GM18505 (cell line): ENCODE data around the gene A2ML1.
"Not testable (repeated sequence)": the region's sequence is repeated elsewhere in the genome, so short reads cannot be mapped to it uniquely, and the experiment has no call there.

Experiments used
- ATAC-seq: cut with Tn5 transposase; IDR thresholded peaks from one replicate; pipeline ENCODE4 v1.9.1; 2021; ENCODE audit not compliant: unreplicated experiment
- POLR2A ChIP-seq: IDR thresholded peaks from 4 replicates; pipeline ENCODE4 v1.6.1; 2011; ENCODE audit warnings: borderline replicate concordance; ENCODE audit not compliant: insufficient read depth, insufficient read length; ENCODE audit errors: extremely low read depth

The A2ML1 gene

DNA sequence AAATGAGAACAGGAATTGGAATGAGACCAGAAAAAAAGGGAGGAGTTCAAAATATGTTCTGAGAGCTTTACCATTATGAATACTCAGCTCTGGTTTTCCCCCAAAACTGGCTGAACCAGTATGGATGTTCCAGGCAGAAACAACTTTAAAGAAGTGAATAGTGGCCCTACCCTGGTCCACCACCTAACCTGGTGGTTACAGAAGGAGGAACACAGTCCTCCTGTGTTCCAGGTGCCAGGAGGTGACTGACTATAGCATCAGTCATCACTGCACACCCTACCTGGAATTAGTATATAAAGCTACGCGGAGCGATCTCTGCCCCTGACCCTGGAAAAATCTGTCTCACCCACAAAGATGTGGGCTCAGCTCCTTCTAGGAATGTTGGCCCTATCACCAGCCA lies at the start of gene A2ML1:
Gene A2ML1 (plus strand): TSS at position 324 of the 400 bp plus-strand sequence. CDS start 31 bp downstream, at position 355.
- no peak for ATAC-seq
- no peak for TF ChIP-seq POLR2A

DNA sequence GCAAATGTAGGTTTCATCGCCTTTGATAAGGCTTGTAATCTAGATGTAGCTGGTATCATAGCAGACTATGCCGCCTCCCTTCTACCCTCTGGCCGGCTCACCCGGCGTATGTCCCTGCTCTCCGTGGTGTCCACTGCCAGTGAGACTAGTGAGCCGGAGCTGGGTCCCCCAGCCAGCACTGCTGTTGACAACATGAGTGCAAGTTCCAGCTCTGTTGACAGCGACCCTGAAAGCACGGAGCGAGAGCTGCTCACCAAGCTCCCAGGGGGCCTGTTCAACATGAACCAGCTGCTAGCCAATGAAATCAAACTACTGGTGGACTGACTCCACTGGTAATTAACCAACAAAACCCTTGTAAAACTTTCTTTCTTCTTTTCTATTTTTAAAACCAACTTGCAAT lies 49.0 kb upstream of the A2ML1 start:
- no peak for ATAC-seq
- TF ChIP-seq POLR2A: no peak

DNA sequence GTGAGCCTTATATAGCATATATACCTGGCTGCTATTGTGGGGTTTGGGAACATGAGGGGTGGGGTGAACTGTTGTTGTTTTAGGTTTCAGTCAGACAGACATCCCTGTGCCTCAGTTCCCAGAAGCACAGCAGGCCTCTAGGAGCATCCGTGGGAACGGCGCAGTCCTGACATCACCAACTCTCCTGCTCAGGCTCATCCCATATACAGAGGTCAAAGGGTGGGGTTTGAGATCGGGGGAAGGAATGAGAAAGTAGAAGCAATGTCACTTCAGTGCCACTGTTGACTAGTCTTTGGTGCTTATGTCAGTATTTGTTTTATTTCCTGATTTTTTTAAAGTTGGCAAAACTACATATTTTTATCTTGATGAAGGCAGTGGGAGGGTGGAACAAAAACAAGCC lies 43.1 kb upstream of the A2ML1 start:
- no peak for ATAC-seq
- TF ChIP-seq POLR2A: no peak

DNA sequence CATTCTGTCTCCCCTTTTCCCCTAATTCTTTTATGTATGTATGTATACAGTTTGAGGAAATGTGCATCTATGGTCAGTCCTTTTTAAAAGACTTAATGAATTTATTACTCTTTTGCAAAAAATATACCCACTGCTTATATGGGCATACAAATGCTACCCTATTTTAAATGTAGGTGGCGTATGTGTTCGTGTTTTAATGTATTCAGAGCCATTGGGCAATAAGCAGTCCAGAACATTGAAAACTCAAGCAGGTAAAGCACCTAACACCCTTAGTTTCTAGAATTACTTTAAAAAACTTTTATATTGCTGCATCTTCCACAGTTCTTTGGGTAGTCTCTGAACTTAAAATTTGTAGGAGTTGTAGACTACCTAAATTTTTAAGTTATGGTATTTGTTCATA lies 42.6 kb upstream of the A2ML1 start:
- TF ChIP-seq POLR2A: no peak
- ATAC-seq: no peak

DNA sequence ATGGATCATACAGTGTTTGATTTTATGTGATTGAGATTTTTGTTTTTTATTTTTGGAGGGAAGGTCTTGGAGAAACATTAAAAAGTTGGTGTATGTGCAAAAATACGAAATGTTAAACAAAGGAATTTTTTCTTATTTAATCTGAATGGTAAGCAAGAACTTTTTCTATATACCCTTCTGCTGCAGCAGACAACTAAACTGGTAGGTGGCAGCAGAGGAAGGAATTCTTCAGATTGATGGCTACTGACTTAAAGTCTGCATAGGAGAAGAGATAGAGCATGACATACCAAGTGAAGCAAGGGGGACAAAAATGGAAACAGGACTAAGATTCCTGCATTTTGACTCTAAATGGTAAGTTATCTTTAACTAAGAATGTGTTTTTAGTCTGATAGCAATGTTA lies 42.0 kb upstream of the A2ML1 start:
- TF ChIP-seq POLR2A: no peak
- no peak for ATAC-seq

DNA sequence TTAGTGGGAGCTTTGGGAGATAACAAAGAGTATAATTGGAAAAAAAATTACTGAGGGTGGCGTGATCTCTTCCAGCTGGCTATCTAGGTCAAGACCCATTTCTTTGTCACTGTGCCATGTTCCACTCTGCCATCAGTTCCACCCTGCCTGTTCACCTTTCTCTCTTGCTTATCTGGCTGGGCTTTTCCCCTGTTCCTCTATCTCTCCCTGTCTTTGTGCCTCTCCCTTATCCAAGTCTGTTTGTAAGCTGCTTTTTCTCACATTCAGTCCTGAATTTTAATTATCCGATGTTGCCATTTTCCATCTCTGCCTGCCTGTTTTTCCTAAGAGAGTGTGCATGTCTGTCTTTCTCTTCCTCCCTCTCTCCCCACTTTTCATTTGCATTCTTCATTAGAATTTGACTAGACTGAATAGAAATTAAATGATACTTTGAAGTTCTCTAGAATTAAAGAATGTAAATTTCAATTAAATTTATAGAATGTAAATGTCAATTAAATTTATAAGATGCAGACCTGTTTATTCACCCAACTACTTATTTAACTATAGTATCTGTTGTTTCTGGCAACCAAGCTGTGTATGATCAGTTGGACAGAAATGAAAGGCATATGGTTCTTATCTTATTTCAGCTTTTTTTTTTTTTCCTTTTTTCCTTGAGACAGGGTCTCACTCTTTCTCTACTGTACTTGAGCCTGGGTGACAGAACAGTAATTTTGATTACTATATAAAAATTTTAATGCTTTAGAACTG lies 40.9 kb upstream of the A2ML1 start:
- no peak for ATAC-seq
- no peak for TF ChIP-seq POLR2A

DNA sequence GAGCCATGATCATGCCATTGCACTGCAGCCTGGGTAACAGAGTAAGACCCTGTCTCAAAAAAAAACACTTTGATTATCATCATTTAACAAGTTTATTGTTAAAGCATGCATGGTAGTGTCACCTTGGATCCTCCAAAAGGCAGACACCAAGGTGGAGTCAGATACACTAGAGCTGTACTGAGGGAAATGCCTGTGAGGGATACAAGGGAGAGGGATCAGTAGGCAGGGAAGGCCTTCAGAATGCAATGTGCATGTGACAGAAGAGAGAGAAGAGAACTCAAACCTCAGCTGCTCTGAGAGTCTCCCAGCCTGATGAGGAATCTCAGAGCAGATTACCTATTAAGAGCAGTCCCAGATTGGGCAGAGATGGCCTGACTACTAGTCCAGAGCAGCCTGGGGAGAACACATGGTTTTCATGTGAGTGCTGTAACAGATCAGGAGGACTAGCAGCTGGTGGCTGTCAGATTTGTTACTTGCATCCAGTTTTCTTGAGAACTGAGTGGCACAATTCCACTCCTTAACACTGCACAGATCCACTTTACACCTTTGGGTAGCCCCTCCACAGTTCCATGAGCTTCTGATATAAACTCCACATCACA lies 38.0 kb upstream of the A2ML1 start:
- no peak for TF ChIP-seq POLR2A
- ATAC-seq: no peak

DNA sequence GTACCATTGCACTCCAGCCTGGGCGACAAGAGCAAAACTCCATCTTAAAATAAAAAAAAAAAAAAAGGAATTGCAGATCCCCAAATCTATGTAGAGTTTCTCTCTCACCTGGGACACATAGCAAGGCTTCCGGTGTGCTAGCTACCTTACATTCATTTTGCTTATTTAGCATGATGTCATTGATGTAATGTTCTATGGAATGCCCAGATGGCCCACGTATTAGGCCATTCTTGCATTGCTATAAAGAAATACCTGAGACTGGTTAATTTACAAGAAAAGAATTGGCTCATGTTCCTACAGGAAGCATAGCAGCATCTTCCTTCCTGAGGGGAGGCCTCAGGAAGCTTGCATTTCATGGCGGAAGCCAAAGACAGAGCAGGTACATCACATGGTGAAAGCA lies 36.9 kb upstream of the A2ML1 start:
- ATAC-seq: no peak
- no peak for TF ChIP-seq POLR2A

DNA sequence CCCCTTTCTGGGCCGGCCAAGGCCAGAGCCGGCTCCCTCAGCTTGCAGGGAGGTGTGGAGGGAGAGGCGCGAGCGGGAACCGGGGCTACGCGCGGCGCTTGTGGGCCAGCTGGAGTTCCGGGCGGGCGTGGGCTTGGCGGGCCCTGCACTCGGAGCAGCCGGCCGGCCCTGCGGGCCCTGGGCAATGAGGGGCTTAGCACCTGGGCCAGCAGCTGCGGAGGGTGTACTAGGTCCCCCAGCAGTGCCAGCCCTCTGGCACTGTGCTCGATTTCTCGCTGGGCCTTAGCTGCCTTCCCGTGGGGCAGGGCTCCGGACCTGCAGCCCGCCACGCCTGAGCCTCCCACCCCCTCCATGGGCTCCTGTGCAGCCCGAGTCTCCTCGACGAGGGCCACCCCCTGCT lies 35.2 kb upstream of the A2ML1 start:
- not testable (repeated sequence) for ATAC-seq

DNA sequence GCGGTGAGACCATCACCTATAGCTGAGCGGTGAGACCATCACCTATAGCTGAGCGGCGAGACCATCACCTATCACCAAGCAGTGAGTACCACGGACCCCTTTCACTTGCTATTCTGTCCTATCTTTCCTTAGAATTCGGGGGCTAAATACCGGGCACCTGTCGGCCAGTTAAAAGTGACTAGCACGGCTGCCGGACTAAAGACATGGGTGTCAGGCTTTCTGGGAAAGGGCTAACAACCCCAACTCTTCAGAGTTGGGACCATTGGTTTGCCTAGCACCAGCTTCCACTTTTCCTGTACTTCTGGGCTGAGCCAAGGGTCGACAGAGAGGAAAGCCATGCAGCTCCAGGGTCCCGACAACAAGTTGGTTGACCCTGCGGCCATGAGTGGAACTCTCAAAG lies 33.7 kb upstream of the A2ML1 start:
- ATAC-seq: not testable (repeated sequence)

DNA sequence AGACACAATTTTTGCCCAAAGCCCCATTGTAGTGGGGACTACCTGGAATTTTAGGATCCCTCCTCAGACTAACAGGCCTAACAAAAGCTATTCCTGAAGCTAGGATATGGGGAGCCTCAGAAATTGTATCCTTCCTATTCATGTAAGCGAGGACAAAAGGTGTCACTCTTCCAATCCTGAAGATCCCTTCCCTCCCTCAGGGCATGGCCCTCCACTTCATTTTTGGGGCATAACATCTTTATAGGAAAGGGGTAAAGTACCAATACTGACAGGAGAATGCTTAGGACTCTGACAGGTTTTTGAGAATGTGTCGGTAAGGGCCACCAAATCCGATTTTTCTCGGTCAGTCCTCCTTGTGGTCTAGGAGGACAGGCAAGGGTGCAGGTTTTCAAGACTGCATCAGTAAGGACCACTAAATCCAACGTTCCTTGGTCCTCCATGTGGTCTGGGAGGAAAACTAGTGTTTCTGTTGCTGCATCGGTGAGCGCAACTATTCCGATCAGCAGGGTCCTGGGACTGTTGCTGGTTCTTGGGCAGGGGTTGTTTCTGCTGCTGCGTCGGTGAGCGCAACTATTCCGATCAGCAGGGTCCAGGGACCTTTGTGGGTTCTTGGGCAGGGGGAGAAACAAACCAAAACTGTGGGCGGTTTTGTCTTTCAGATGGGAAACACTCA lies 32.9 kb upstream of the A2ML1 start:
- ATAC-seq: not testable (repeated sequence)

DNA sequence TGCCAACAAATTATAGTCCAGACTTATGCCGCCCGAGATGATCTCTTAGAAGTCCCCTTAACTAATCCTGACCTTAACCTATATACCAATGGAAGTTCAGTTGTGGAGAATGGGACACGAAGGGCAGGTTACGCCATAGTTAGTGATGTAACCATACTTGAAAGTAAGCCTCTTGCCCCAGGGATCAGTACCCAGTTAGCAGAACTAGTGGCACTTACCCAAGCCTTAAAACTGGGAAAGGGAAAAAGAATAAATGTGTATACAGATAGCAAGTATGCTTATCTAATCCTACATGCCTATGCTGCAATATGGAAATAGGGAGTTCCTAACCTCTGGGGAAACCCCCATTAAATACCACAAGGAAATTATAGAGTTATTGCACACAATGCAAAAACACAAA lies 29.2 kb upstream of the A2ML1 start:
- not testable (repeated sequence) for ATAC-seq

DNA sequence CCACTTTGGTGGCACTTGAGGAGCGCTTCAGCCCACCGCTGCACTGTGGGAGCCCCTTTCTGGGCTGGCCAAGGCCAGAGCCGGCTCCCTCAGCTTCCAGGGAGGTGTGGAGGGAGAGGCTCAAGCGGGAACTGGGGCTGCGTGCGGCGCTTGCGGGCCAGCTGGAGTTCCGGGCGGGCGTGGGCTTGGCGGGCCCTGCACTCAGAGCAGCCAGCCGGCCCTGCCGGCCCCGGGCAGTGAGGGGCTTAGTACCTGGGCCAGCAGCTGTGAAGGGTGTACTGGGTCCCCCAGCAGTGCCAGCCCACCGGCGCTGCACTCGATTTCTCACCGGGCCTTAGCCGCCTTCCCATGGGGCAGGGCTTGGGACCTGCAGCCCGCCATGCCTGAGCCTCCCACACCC lies 27.8 kb upstream of the A2ML1 start:
- ATAC-seq: not testable (repeated sequence)

DNA sequence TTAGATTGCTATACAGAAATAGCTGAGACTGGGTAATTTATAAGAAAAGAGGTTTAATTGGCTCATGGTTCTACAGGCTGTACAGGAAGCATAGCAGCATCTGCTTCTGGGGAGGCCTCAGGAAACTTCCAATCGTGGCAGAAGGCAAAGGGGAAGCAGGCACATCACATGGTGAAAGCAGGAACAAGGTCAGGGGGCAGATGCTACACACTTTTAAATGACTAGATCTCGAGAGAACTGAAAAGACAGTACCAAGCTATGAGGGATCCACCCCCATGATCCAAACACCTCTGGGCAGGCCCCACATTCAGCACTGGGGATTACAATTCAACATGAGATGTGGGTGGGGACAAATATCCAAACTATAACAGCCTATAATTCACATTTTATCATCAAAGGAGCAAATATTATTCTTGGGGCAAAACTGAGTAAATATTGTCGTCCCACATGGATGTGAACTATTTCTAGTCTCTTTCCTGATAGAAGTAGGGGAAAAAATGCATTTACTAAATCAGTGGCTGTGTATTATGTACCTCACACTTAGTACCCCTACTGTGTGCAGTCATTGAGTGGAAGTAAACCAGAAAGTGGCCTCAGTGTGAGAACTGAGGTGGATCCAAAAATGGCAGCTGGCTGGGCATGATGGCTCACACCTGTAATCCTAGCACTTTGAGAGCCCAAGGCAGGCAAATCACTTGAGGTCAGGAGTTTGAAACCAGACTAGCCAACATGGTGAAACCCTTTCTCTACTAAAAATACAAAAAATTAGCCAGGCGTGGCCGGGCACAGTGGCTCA lies 25.4 kb upstream of the A2ML1 start:
- ATAC-seq: no peak

DNA sequence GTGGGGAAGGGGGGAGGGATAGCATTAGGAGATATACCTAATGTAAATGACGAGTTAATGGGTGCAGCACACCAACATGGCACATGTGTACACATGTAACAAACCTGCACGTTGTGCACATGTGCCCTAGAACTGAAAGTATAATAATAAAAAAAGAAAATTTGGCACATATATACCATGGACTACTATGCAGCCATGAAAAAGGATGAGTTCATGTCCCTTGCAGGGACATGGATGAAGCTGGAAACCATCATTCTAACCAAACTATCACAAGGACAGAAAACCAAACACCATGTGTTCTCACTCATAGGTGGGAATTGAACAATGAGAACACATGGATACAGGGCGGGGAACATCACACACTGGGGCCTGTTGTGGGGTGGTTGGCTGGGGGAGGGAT lies 21.2 kb upstream of the A2ML1 start:
- ATAC-seq: not testable (repeated sequence)

More for the DNA sequence above, 25.4 kb upstream of the A2ML1 start:
- no peak for TF ChIP-seq POLR2A

DNA sequence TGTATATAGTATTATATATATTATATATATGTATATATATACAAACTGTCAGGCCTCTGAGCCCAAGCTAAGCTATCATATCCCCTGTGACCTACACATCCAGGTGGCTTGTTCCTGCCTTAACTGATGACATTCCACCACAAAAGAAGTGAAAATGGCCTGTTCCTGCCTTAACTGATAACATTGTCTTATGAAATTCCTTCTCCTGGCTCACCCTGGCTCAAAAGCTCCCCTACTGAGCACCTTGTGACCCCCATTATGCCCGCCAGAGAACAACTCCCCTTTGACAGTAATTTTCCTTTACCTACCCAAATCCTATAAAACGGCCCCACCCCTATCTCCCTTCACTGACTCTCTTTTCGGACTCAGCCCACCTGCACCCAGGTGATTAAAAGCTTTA lies 17.6 kb upstream of the A2ML1 start:
- ATAC-seq: not testable (repeated sequence)

DNA sequence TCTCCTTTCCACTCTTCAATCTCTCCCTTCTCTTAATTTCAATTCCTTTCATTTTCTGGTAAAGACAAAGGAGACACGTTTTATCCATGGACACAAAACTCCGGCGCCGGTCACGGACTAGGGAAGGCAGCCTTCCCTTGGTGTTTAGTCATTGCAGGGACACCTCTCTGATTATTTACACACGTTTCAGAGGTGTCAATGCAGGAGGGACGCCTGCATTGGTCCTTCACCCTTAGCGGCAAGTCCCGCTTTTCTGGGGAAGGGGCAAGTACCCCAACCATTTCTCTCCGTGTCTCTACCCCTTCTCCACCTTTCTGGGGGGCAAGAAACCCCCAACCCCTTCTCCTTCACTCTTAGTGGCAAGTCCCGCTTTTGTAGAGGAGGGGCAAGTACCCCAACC lies 16.9 kb upstream of the A2ML1 start:
- ATAC-seq: not testable (repeated sequence)

DNA sequence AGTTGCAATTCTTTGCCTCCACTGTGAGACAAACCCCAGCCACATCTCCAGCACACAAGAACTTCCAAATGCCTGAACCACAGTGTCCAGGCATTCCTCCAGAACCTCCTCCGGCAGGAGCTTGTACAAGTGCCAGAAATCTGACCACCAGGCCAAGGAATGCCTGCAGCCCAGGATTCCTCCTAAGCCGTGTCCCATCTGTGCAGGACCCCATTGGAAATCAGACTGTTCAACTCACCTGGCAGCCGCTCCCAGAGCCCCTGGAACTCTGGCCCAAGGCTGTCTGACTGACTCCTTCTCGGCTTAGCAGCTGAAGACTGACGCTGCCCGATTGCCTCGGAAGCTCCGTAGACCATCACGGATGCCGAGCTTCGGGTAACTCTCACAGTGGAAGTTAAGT lies 15.3 kb upstream of the A2ML1 start:
- not testable (repeated sequence) for ATAC-seq

DNA sequence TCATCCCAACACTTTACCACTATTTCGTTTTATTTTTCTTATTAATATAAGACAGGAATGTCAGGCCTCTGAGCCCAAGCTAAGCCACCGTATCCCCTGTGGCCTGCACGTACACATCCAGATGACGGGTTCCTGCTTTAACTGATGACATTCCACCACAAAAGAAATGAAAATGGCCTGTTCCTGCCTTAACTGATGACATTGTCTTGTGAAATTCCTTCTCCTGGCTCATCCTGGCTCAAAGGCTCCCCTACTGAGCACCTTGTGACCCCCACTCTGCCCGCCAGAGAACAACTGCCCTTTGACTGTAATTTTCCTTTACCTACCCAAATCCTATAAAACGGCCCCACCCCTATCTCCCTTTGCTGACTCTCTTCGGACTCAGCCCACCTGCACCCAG lies 12.3 kb upstream of the A2ML1 start:
- not testable (repeated sequence) for ATAC-seq
